Muscle layer of duodenum (tissue), 2 donors: Measurements from ENCODE around the gene CLSTN1.
"Not testable (repeated sequence)": the region's sequence is repeated elsewhere in the genome, so short reads cannot be mapped to it uniquely, and the experiment has no call there.

Experiments used
- H3K27ac ChIP-seq: one replicate; pipeline ENCODE4 v1.7.0; 2013; ENCODE audit warnings: mild to moderate bottlenecking, low read length
- H3K27me3 ChIP-seq: one replicate; pipeline ENCODE4 v1.7.0; 2013; ENCODE audit warnings: low read depth, mild to moderate bottlenecking, control low read depth, low read length
- H3K36me3 ChIP-seq, 2 donors: one replicate each; pipeline ENCODE4 v1.7.0; 2013; ENCODE audit warnings: low read length in 2 of 2, control low read depth in 1 of 2, mild to moderate bottlenecking in 1 of 2; ENCODE audit not compliant: insufficient read depth in 2 of 2, control insufficient read depth in 1 of 2
- H3K4me1 ChIP-seq, 2 donors: one replicate each; pipeline ENCODE4 v1.7.0; 2013; ENCODE audit warnings: low read length in 2 of 2, mild to moderate bottlenecking in 2 of 2, control low read depth in 1 of 2, moderate library complexity in 1 of 2; ENCODE audit not compliant: insufficient read depth in 2 of 2, control insufficient read depth in 1 of 2
- H3K4me3 ChIP-seq, 2 donors: one replicate each; pipeline ENCODE4 v1.7.0; 2013; ENCODE audit warnings: low read length in 2 of 2, low read depth in 1 of 2, mild to moderate bottlenecking in 1 of 2
- H3K9me3 ChIP-seq, 2 donors: one replicate each; pipeline ENCODE4 v1.7.0; 2013; ENCODE audit warnings: low read length in 2 of 2, control low read depth in 1 of 2, mild to moderate bottlenecking in 1 of 2; ENCODE audit not compliant: control insufficient read depth in 1 of 2
- donor health status: healthy.

Gene CLSTN1

DNA sequence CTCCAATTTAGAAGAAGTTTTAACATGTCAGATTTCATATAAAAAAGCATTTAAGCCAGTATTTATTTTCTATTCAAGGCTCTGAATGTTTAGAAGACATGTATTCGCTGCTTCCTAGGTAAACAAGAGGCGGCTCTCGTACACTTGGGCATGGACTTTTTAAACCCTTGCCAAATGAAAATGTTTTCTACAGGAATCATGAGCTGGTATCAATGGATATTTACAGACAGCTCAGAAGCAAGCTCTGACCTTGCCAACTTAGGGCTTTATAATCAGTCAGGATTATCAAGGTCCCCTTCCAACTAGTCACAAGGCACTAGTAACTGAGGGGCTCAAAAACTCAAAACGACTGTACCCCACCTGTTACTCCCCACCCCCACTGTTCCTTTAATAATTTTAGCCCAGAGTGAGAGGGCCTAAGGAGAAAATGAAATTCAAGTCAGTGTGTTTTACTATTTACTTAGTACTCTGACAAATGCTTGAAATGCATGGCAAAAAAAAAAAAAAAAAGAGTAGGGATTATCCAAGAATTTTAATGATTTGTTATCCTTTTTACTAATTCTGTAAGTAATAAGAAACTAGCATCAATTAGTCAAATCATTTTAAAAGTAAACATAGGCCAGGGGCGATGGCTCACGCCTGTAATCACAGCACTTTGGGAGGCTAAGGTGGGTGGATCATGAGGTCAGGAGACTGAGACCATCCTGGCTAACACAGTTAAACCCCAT, 12.4 kb downstream of the CLSTN1 start:
- Histone ChIP-seq H3K27ac (no peak overlapping the region), H3K4me1 (peaks cover 2 to 3% of the 10 kb centered on the region in 2 donors), H3K36me3 (no peaks in the 10 kb centered on the region), H3K9me3 (no peaks in the 10 kb centered on the region), H3K4me3 (no peak overlapping the region), H3K27me3 (no peaks in the 10 kb centered on the region)

GRCh38 chr1:9809100-9809510, 14.7 kb downstream of the CLSTN1 start:
- peaks cover 2 to 3% of the 10 kb centered on the region in 2 donors for H3K4me1 ChIP-seq
- H3K27me3 ChIP-seq = no peaks in the 10 kb centered on the region
- H3K36me3 ChIP-seq = no peaks in the 10 kb centered on the region
- H3K27ac ChIP-seq = no peak overlapping the region
- no peak overlapping the region for H3K4me3 ChIP-seq
- H3K9me3 ChIP-seq = no peaks in the 10 kb centered on the region

- Histone ChIP-seq H3K4me1 (peaks cover 2 to 3% of the 10 kb centered on the region in 2 donors), H3K4me3 (no peak overlapping the region), H3K9me3 (no peaks in the 10 kb centered on the region), H3K27me3 (no peaks in the 10 kb centered on the region), H3K36me3 (no peaks in the 10 kb centered on the region), H3K27ac (no peak overlapping the region)
Measured at GRCh38 chr1:9808459-9808858, 15.3 kb downstream of the CLSTN1 start.

DNA sequence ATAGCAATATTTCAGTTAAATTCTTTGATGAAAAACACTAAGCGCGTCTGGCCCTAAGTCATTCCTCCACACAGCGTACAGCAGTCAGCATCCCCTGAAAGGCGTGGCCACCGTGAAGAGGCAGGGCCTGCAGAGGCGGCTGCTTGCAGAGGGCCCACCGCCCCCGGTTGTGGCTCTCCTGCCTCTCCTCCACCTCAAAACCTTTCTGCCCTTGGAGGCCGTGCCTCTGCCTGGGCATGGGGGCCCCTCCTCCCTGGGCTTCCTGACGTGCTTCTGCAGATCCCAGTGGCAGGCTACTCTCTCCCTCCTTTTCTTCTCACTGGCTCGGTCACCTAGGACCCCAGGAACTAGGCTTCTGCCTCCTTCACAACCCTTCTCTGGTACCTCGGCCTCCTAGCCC, 16.2 kb downstream of the CLSTN1 start:
- no peaks in the 10 kb centered on the region for H3K9me3 ChIP-seq
- no peak overlapping the region for H3K4me3 ChIP-seq
- H3K27ac ChIP-seq = no peak overlapping the region
- peaks cover 2 to 3% of the 10 kb centered on the region in 2 donors for H3K4me1 ChIP-seq
- H3K27me3 ChIP-seq = no peaks in the 10 kb centered on the region
- H3K36me3 ChIP-seq = no peaks in the 10 kb centered on the region

- H3K9me3 ChIP-seq, H3K4me1 ChIP-seq, H3K36me3 ChIP-seq, H3K27ac ChIP-seq, H3K4me3 ChIP-seq, H3K27me3 ChIP-seq: not testable (repeated sequence)
Measured at GRCh38 chr1:9805972-9806371, 17.8 kb downstream of the CLSTN1 start.

DNA sequence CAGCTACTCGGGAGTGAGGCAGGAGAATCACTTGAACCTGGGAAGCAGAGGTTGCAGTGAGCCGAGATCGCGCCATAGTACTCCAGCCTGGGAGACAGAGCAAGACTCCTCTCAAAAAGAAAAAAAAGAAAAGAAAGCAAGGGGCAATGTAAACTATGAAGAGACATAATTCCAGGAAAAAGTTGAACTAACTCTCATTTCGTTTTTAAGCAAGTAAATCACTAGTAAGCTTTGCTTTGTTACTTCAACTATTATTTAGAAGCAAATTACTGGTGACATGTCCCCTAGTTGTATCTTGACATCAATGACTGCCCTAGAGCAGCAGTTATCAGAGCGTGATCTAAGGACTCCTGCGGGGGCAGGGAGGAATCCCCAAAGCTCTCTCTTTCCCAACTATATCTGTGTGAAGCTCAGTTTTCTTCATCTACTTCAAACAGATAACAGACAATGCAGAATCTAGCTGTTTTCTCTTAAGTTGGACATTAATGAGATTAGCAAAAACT, 18.7 kb downstream of the CLSTN1 start:
- no peaks in the 10 kb centered on the region for H3K4me1 ChIP-seq
- H3K4me3 ChIP-seq = no peak overlapping the region
- H3K27me3 ChIP-seq = no peaks in the 10 kb centered on the region
- no peak overlapping the region for H3K27ac ChIP-seq
- no peaks in the 10 kb centered on the region for H3K36me3 ChIP-seq
- no peaks in the 10 kb centered on the region for H3K9me3 ChIP-seq

- not testable (repeated sequence) for H3K9me3 ChIP-seq, H3K4me1 ChIP-seq, H3K27me3 ChIP-seq, H3K4me3 ChIP-seq, H3K36me3 ChIP-seq, H3K27ac ChIP-seq
Measured at GRCh38 chr1:9803003-9803918, 20.5 kb downstream of the CLSTN1 start.

GRCh38 chr1:9801909-9802308, 21.9 kb downstream of the CLSTN1 start:
- Histone ChIP-seq H3K9me3 (no peaks in the 10 kb centered on the region), H3K4me1 (peaks cover under 1 to 13% of the 10 kb centered on the region in 2 donors), H3K36me3 (no peaks in the 10 kb centered on the region), H3K27ac (no peak overlapping the region), H3K4me3 (no peak overlapping the region), H3K27me3 (no peaks in the 10 kb centered on the region)

DNA sequence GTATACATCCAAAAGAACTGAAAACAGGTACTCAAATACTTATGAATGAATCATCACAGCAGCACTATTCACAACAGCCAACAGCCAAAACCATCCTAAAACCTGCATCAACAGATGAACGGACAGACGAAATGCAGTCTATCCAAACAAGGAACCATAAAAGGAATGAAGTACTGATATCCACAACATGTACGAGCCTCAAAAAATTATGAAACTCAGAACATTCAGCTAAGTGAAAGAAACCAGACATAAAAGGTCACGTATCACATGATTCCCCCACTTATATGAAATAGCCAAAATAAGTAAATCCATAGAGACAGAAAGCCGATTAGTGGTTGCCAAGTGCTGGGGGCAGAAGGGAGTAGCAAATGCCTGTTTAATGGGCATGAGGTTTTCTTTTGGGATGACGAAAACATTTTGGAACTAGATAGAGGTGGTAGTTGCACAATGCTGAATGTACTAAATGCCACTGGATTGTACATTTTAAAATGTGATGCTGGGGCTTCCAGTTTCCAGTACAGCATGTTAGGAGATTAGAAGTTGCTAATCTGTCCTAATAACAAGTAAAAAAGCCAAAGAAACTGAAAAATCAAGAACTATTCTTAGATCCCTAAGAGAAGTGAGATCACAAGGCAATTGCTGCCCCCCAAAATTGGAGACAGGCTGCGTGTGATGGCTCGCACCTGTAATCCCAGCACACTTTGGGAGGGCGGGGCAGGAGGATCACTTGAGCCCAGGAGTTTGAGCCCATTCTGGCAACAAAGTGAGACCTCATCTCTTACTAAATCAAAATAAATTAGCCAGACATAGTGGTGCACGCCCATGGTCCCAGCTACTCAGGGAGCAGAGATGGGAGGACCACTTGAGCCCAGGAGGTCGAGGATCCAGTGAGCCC, 25.3 kb downstream of the CLSTN1 start:
- H3K27ac ChIP-seq = no peak overlapping the region
- no peaks in the 10 kb centered on the region for H3K36me3 ChIP-seq
- peak overlapping the region in 1 of 2 donors; percentile 9 for H3K4me3 ChIP-seq
- H3K9me3 ChIP-seq = no peaks in the 10 kb centered on the region
- H3K4me1 ChIP-seq = peaks cover 4 to 23% of the 10 kb centered on the region in 2 donors
- H3K27me3 ChIP-seq = no peaks in the 10 kb centered on the region

DNA sequence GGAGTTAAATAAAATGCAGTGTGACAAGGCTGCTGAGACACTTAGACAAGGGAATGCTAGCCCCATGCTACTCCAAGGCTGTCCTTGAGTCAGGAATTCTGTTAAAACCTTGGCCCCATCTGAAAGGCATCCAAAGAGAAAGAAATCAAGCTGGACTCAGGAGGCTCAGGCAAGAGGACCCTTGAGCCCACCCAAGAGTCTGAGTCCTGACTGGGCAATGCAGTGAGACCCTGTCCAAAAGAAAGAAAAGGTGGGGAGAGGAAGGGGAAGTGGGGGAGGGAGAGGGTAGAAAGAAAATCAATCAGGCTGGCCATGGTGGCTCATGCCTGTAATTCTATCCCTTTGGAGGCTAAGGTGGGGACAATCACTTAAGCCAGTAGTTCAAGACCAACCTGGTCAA, 26.7 kb downstream of the CLSTN1 start:
- no peak overlapping the region for H3K27ac ChIP-seq
- H3K4me1 ChIP-seq = peaks cover 4 to 25% of the 10 kb centered on the region in 2 donors
- H3K9me3 ChIP-seq = no peaks in the 10 kb centered on the region
- no peaks in the 10 kb centered on the region for H3K27me3 ChIP-seq
- H3K36me3 ChIP-seq = no peaks in the 10 kb centered on the region
- H3K4me3 ChIP-seq = no peak overlapping the region

- Histone ChIP-seq H3K27me3 (no peaks in the 10 kb centered on the region), H3K4me3 (no peak overlapping the region), H3K27ac (no peak overlapping the region), H3K36me3 (no peaks in the 10 kb centered on the region), H3K9me3 (no peaks in the 10 kb centered on the region), H3K4me1 (peaks cover 4 to 25% of the 10 kb centered on the region in 2 donors)
Measured at GRCh38 chr1:9794081-9794480, 29.7 kb downstream of the CLSTN1 start.
